HG03442 (cell line): ENCODE results near the gene RPTOR.
"Not testable (repeated sequence)": the region's sequence is repeated elsewhere in the genome, so short reads cannot be mapped to it uniquely, and the experiment has no call there.

Experiments used
- ATAC-seq: cut with Tn5 transposase; IDR thresholded peaks from one replicate; pipeline ENCODE4 v1.9.1; 2021; ENCODE audit warnings: mild to moderate bottlenecking, moderate library complexity; ENCODE audit not compliant: unreplicated experiment

RPTOR gene

DNA sequence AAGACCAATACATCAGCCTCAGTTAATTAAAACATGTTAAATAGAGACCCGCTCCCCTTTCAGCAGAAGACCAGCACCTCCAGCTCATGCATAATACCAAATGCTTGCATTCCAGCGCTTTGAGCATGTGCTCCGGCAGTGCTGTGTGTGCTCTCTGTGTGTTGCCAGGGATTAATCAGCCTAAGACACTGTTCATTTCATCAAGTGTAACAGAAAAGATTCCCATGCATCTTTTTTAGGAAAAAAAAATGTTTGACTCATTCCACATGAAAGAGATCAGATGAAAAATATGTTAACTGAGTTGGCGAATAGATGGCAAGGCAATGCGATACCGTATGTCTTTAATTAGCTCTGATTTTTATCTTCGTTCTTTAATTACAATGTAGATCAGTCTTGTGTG, 187.6 kb downstream of the RPTOR start:
- ATAC-seq: no peak

GRCh38 chr17:80737106-80738019, 192.7 kb downstream of the RPTOR start:
- peak; percentile 77 for ATAC-seq

DNA sequence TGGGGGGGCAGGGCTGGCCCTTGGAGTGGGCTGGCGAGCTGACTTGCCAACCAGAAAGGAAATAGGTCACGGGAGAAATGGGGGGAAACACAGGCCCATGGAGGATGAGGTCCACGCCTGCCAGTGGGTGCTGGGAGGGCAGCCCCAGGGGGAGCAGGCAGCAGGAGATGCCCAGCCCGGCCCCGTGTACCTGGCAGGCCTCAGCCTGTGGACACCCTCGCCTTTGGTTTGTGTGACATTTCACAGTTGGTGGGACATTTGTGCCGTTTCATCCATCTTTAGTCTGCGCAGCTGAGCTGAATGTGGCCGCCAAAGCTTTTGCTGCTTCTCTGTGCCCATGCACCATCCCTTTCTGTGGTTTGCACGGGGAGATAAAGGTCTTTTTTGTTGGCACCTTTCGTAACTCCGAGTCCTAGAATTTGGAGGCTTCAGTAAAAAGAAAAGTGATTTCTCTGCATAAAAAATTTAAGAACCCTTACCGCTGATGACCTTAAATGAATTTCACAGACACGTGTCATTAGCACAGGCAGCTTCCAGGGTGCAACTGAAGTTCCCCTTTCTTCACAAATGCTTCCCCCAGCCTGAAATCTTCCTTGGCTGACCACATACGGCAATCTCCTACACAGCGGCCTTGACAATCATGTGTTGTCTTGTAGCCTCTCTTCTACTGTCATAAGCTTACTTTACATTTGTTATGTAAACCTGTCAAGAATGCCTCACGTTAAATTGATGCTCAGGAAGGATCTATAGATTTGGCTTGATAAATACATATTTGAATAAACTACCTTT, 193.6 kb downstream of the RPTOR start:
- ATAC-seq: no peak

- no peak for ATAC-seq
Observed at GRCh38 chr17:80738987-80739730, 194.5 kb downstream of the RPTOR start.

DNA sequence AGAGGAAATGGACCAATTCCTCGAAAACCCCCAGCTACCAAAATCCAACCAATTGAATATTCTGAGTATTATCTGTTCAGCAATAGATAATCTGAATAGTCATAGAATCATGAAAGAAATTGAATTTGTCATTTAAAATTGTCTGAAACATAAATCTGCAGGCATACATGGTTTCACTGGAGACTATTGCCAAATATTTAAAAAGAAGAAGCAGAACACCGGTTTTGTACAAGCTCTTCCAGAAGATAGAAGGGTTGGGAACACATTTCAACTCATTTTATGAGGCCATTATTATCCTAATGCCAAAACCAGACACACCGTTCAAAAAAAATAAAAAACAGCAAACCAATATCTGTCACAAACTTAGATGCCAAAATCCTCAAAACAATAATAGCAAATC, 195.5 kb downstream of the RPTOR start:
- no peak for ATAC-seq

DNA sequence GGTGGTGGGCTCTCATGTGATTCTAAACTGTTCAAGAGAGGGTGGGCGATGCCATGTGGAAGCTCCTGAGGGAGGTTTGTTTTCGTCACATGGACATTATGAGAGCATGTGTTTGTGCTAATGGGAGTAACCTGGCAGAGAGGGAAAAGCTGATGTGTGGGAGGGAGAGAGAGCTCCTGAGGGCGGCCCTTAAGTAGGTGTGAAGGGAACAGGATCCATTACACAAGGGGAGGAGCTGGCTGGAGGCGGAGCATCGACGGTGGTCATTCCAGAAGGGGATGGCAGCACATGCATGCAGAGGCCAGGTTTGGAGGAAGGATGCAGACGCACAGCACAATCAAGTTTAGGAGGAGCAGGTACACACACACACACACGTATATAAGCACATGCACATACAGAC, 197.5 kb downstream of the RPTOR start:
- ATAC-seq: no peak

DNA sequence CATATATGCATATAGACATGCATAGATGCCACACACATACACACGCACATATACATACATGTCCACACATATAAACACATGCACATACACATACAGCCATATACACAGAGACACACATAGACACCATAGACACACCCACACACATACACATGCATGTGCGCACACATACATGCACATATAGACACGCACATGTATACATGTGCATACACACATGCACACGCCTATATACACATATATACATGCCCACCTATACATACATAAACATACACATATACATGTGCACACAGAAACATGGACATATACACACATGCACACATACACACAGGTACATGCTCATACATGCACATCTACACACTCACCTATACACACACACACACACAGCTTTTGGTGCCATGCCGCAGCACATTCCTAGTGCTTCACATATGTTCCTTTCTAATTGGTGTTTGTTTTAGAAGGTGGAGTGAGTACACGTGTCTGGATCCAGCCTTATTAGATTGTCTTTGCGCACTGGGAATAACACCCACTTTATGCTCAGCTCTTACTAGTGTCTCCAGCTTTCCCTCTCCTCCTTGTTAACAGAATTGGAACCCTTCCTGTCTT, 198.0 kb downstream of the RPTOR start:
- no peak for ATAC-seq

GRCh38 chr17:80743181-80743771, 198.6 kb downstream of the RPTOR start:
- ATAC-seq: no peak

DNA sequence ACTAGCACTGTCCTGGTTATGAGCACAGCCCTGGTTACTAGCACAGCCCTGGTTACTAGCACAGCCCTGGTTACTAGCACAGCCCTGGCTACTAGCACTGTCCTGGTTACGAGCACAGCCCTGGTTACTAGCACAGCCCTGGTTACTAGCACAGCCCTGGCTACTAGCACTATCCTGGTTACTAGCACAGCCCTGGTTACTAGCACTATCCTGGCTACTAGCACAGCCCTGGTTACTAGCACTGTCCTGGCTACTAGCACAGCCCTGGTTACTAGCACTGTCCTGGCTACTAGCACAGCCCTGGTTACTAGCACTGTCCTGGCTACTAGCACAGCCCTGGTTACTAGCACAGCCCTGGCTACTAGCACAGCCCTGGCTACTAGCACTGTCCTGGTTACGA, 199.3 kb downstream of the RPTOR start:
- ATAC-seq: not testable (repeated sequence)

- not testable (repeated sequence) for ATAC-seq
Observed at GRCh38 chr17:80744725-80745124, 200.1 kb downstream of the RPTOR start.

DNA sequence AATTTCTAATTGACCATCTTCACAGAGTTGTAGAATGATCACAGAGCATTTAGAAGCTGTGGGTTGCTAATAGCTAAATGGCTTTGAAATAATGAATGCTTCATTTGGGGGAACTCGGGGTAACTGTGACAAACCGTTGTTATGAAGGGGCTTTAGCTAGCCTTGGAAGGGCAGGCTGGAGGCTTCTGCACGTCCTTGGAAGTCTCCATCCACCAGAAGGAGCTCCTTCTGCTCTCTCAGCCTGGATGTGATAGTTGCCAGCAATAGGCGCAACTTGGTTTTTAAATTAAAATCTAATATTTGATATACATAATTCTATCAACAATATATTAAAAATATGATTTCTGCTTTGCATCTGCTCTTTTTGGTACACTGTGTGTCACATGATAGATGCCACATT, 200.5 kb downstream of the RPTOR start:
- no peak for ATAC-seq

DNA sequence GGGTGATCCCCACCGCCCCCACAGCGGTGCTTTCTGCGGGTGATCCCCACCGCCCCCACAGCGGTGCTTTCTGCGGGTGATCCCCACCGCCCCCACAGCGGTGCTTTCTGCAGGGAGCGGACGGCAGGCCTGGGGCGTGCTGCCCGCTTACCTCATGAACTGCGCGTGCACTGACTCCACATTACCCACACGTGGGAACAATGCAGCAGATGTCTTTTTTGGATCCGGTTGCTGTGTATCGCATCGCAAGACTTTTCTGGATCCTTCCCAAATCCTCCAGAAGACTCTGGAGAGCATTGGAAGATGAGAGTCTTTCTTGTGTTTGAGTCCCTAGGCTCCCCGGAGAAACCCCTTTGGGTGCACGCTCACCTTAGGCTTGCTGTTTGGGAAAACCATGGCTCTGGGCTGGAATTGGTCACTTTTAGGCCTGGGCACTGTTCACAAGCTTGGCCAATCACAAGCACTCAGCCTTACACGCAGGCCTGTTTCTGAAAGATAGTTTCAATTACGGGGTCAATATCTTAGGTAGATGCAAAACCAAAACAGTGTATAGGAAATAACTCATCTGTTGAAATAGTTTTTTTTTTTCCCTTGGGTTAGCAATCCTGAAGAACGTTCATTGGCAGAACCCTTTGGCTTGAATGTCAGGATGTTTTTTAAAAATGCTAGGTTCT, 201.8 kb downstream of the RPTOR start:
- no peak for ATAC-seq

GRCh38 chr17:80747469-80747868, 202.8 kb downstream of the RPTOR start:
- ATAC-seq: no peak

DNA sequence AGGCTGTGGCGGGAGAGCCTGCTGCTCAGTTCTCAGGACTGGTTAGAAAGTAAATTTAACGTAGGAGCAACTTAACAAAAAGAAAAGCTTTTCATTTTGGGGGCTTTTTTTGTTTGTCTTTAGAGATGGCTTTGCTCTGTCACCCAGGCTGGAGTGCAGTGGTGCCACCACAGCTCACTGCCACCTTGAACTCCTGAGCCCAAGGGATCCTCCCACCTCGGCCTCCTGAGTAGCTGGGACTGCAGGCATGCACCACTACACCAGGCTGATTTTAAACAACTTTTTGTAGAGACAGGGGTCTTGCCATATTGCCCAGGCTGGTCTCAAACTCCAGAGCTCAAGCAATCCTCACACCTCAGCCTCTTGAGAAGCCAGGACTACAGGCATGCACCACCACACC, 205.0 kb downstream of the RPTOR start:
- ATAC-seq: no peak

DNA sequence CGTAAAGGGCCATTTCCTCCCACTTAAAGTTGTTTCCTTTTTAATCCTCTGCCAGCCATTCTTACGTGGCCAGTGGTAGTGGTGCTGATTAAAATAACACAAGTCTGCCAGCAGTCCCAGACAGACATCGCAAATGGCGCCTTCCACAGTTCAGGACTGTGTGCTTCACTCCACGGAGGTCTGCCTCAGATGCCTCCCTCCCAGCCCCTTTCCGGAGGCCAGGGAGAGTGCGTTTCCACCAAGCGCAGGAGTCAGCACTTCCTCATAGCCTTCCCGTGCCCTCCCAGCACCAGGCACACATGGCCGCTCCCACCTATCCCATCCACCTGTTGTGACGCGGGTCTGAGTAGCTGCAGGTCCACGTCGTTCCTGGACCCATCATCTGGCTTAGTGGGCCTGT, 205.6 kb downstream of the RPTOR start:
- ATAC-seq: no peak

GRCh38 chr17:80751070-80751945, 206.7 kb downstream of the RPTOR start:
- ATAC-seq: no peak

DNA sequence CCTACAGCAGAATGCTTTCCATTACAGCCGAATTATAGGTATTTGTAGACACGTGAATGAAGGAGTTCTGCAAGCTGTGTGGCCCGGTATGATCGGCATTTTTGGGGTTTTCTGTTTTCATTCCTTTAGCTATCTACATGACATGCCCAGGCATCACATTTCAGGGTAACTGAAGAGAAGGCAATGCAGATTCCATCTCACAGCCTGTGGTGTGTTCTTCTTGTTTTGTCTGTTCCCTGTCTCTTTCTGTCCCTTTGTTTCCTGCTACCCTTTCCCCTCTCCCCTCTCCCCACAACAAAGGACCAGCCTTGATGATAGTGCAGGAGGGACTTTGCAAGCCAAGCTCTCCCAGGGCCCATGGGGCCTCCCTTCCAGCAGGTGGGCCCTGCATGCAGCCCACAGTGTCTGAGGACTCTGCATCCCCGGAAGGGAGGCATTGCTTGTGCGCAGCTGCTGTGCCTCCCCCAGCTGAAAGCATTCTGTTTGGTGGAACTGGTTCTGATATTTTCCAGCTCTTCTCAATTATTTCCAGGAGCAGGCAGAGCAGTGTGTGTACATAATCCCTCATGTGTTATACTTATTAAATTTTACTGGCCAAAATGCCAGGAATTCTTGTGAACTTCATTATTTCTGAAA, 207.4 kb downstream of the RPTOR start:
- no peak for ATAC-seq

DNA sequence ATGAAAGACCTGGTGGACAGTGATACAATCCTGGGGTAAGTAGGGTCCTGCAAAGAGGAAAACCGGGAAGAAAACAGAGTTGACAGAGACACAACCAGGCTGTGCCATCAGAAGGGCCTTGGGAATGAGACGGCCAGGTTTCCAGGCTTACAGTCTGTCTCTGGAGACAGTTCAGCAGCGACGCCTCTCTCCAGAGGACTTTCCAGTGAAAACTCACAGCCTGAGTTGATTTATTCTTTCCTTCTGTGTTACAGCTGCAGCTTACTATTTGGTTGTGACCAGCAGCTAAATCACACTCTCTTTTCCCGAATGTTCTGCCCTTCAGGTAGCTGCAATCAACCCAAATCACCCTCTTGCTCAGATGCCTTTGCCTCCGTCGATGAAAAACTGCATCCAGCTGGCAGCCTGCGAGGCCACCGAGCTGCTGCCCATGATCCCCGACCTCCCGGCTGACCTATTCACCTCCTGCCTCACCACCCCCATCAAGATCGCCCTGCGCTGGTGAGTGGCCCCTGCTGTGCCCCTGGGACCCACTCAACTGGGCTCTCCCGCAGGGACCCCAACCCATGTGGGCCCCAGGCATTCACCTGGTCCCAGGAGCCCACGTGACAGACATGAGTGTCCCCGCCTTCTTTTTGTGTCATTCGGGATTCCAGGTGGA, 209.2 kb downstream of the RPTOR start:
- no peak for ATAC-seq
